ENCODE measurements around the gene HSD11B2. TPM values are rescaled to one million over a fixed set of nuclear protein-coding genes. Genes with fewer than 3 reads are reported as not detected.

Gene HSD11B2
- total RNA-seq, 1 experiment from 2014 or later: 9.7 TPM

- Histone ChIP-seq H3K4me2 (ENCODE audit: low read length) (no peak overlapping the region), H3K9ac (ENCODE audit: low read length) (no peak overlapping the region), H3K36me3 (ENCODE audit: control insufficient read depth in 1 of 2, insufficient read depth in 2 of 2, low read length in 2 of 2) (peaks cover 0 to 4% of the 10 kb centered on the region in 2 experiments; a peak in 1 of 4 replicates), H3K79me2 (ENCODE audit: insufficient read depth, low read length) (no peaks in the 10 kb centered on the region), H2AFZ (ENCODE audit: low read depth, low read length, poor library complexity, severe bottlenecking) (no peak overlapping the region), H3K4me3 (replicated peaks in 1 of 2; ENCODE audit: low read depth in 1 of 2, low read length in 2 of 2) (no peak overlapping the region), H3K9me3 (ENCODE audit: control insufficient read depth in 1 of 2, insufficient read depth in 1 of 2, low read depth in 1 of 2, low read length in 2 of 2) (no peaks in the 10 kb centered on the region), H3K9me2 (ENCODE audit: insufficient read depth) (no peaks in the 10 kb centered on the region), H3K27me3 (ENCODE audit: insufficient read depth, low read length) (no peaks in the 10 kb centered on the region), H3K27ac (ENCODE audit: low read depth, low read length) (no peak overlapping the region), H4K20me1 (ENCODE audit: insufficient read depth) (no peaks in the 10 kb centered on the region), H3K4me1 (ENCODE audit: control insufficient read depth in 1 of 2, insufficient read depth in 2 of 2, low read length in 2 of 2) (peaks cover 0 to 3% of the 10 kb centered on the region in 2 experiments; a peak in 1 of 4 replicates)
- no peak for ATAC-seq
- ChIA-PET CTCF (no interaction called here), RAD21 (ENCODE audit: low non-redundant PET in 1 of 2, low total read pairs in 2 of 2, uncharacterized antibody in 2 of 2, unreplicated experiment in 2 of 2) (no interaction called here), POLR2A (interaction anchor here (1.1 kb wide), 1 partner anchor 12 kb away, joined by 3 read pairs; the partner anchor contains the start of gene HSD11B2)
- intact Hi-C loops (cut with micrococcal nuclease): no loop called here
- DNase-seq (ENCODE audit: low read depth, low spot score): no peak
- no peak for TF ChIP-seq SIN3A (IDR thresholded peaks at IDR 0.05; ENCODE audit: low read depth)
- no peak for TF ChIP-seq ZNF274 (IDR thresholded peaks at IDR 0.05; ENCODE audit: low read depth, low read length)
- no peak for TF ChIP-seq RAD21 (IDR thresholded peaks at IDR 0.05; ENCODE audit: low read depth)
- TF ChIP-seq POLR2AphosphoS5 (IDR thresholded peaks at IDR 0.05; ENCODE audit: low read depth, low read length): no peak
- TF ChIP-seq TCF7L2 (IDR thresholded peaks at IDR 0.05; ENCODE audit: borderline replicate concordance, extremely low read depth, insufficient read depth, insufficient read length): no peak
- TF ChIP-seq ZFX (IDR thresholded peaks at IDR 0.05): no peak
- no peak for TF ChIP-seq CBX3 (IDR thresholded peaks at IDR 0.05; ENCODE audit: low read depth)
- BruUV-seq (replicated peaks): no TSS peak
These were observed 12.3 kb downstream of the HSD11B2 start for GRCh38 chr16:67443265-67443664.

- Histone ChIP-seq H3K4me1 (ENCODE audit: control insufficient read depth in 1 of 2, insufficient read depth in 2 of 2, low read length in 2 of 2) (peaks cover 0 to 3% of the 10 kb centered on the region in 2 experiments; a peak in 1 of 4 replicates), H3K36me3 (ENCODE audit: control insufficient read depth in 1 of 2, insufficient read depth in 2 of 2, low read length in 2 of 2) (no peaks in the 10 kb centered on the region; a peak in 1 of 4 replicates), H3K9me2 (ENCODE audit: insufficient read depth) (no peaks in the 10 kb centered on the region), H4K20me1 (ENCODE audit: insufficient read depth) (no peaks in the 10 kb centered on the region), H3K4me3 (replicated peaks in 1 of 2; ENCODE audit: low read depth in 1 of 2, low read length in 2 of 2) (no peak overlapping the region), H3K9me3 (ENCODE audit: control insufficient read depth in 1 of 2, insufficient read depth in 1 of 2, low read depth in 1 of 2, low read length in 2 of 2) (no peaks in the 10 kb centered on the region), H3K9ac (ENCODE audit: low read length) (no peak overlapping the region), H3K27me3 (ENCODE audit: insufficient read depth, low read length) (no peaks in the 10 kb centered on the region), H3K4me2 (ENCODE audit: low read length) (no peak overlapping the region), H3K27ac (ENCODE audit: low read depth, low read length) (no peak overlapping the region), H2AFZ (ENCODE audit: low read depth, low read length, poor library complexity, severe bottlenecking) (no peak overlapping the region), H3K79me2 (ENCODE audit: insufficient read depth, low read length) (no peaks in the 10 kb centered on the region)
- POLR2A ChIA-PET: interaction anchor here (1.1 kb wide), 1 partner anchor 14 kb away, joined by 3 read pairs; the partner anchor contains the start of gene HSD11B2
- intact Hi-C loops (cut with micrococcal nuclease): no loop called here
- RAD21 ChIA-PET (ENCODE audit: low non-redundant PET in 1 of 2, low total read pairs in 2 of 2, uncharacterized antibody in 2 of 2, unreplicated experiment in 2 of 2): no interaction called here
- CTCF ChIA-PET: no interaction called here
- ATAC-seq (no peak), DNase-seq (ENCODE audit: low read depth, low spot score) (no peak)
- BruUV-seq (replicated peaks): no TSS peak
- TF ChIP-seq POLR2AphosphoS5 (IDR thresholded peaks at IDR 0.05; ENCODE audit: low read depth, low read length): no peak
- TF ChIP-seq RAD21 (IDR thresholded peaks at IDR 0.05; ENCODE audit: low read depth): no peak
- TF ChIP-seq MAX (IDR thresholded peaks at IDR 0.05): no peak
- TF ChIP-seq ZFX (IDR thresholded peaks at IDR 0.05): no peak
- no peak for TF ChIP-seq SIN3A (IDR thresholded peaks at IDR 0.05; ENCODE audit: low read depth)
- TF ChIP-seq REST (IDR thresholded peaks at IDR 0.05; ENCODE audit: low read depth): no peak
- TF ChIP-seq TCF7L2 (IDR thresholded peaks at IDR 0.05; ENCODE audit: borderline replicate concordance, extremely low read depth, insufficient read depth, insufficient read length): no peak
- TF ChIP-seq CTCF (IDR thresholded peaks at IDR 0.05 in 2 of 3, conservative IDR thresholded peaks at IDR 0.05 in 1 of 3; ENCODE audit: borderline replicate concordance in 1 of 3, insufficient read depth in 1 of 3, low read depth in 2 of 3, low read length in 2 of 3): no peak
- no peak for TF ChIP-seq POLR2A (IDR thresholded peaks at IDR 0.05; ENCODE audit: borderline replicate concordance, extremely low read depth, insufficient read depth, insufficient read length)
- no peak for TF ChIP-seq SP1 (IDR thresholded peaks at IDR 0.05; ENCODE audit: low read depth)
- no peak for TF ChIP-seq EZH2 (IDR thresholded peaks at IDR 0.05)
These were observed 13.6 kb downstream of the HSD11B2 start for GRCh38 chr16:67444259-67445125.

All from HCT116 (cell line).